K562 (cell line): ENCODE data around the gene STIL. TPM values are rescaled to one million over a fixed set of nuclear protein-coding genes. Genes with fewer than 3 reads are reported as not detected.

Experiments used
- BACH1 ChIP-seq: fragments of 200-800 bp; sonication (Bioruptor generic); IDR thresholded peaks from 2 replicates; pipeline ENCODE4 v1.6.1; 2016; ENCODE audit warnings: missing genetic modification characterization, missing compliant biosample characterization
- C11orf30 ChIP-seq: fragments of 450-650 bp; IDR thresholded peaks from 2 replicates; pipeline ENCODE4 v1.6.1; 2016; ENCODE audit warnings: low read depth, mild to moderate bottlenecking
- CBFA2T3 ChIP-seq: fragments of 450-650 bp; IDR thresholded peaks from 2 replicates; pipeline ENCODE4 v1.6.1; 2017
- CGGBP1 ChIP-seq: fragments of 250-450 bp; sonication (Bioruptor Pico); IDR thresholded peaks from 2 replicates; pipeline ENCODE4 v1.9.0; 2021; ENCODE audit warnings: mild to moderate bottlenecking
- E2F6 ChIP-seq, 2 experiments: IDR thresholded peaks; 2 replicates each; pipeline ENCODE4 v1.6.1; 2011; ENCODE audit warnings: borderline replicate concordance in 1 of 2, control low read depth in 1 of 2, low read depth in 1 of 2, low read length in 1 of 2, mild to moderate bottlenecking in 1 of 2, mixed read lengths in 1 of 2, moderate library complexity in 1 of 2; ENCODE audit not compliant: insufficient read depth in 1 of 2, insufficient read length in 1 of 2, poor library complexity in 1 of 2, severe bottlenecking in 1 of 2; ENCODE audit errors: extremely low read depth in 1 of 2
- HLTF ChIP-seq: fragments of 450-650 bp; IDR thresholded peaks from 2 replicates; pipeline ENCODE4 v1.6.1; 2016
- KLF1 ChIP-seq: fragments of 450-650 bp; IDR thresholded peaks from 2 replicates; pipeline ENCODE4 v1.6.1; 2016; ENCODE audit warnings: missing genetic modification characterization, missing compliant biosample characterization
- MAFK ChIP-seq: IDR thresholded peaks from 2 replicates; pipeline ENCODE4 v1.6.1; 2011; ENCODE audit warnings: low read length, improper control_type of control experiment
- MTA2 ChIP-seq: fragments of 450-650 bp; IDR thresholded peaks from 2 replicates; pipeline ENCODE4 v1.6.1; 2016; ENCODE audit warnings: low read depth
- MXI1 ChIP-seq: IDR thresholded peaks from 2 replicates; pipeline ENCODE4 v1.6.1; 2011; ENCODE audit warnings: low read depth, mild to moderate bottlenecking, improper control_type of control experiment, low read length
- POLR2H ChIP-seq: IDR thresholded peaks from 2 replicates; pipeline ENCODE4 v1.6.1; 2016; ENCODE audit warnings: missing genetic modification characterization, low read depth, mild to moderate bottlenecking, control low read depth, missing compliant biosample characterization, moderate library complexity
- PRMT5 ChIP-seq: sonication (generic); formaldehyde crosslinking; IDR thresholded peaks from 2 replicates; pipeline ENCODE4 v1.5.0; 2020; ENCODE audit warnings: missing genetic modification reagents
- PRPF4 ChIP-seq: fragments of 200-400 bp; formaldehyde crosslinking; IDR thresholded peaks from one replicate; pipeline ENCODE4 v1.6.1; 2017; ENCODE audit warnings: low read length, low read depth, mild to moderate bottlenecking; ENCODE audit not compliant: insufficient read depth, poor library complexity, severe bottlenecking
- PURB ChIP-seq: sonication (generic); formaldehyde crosslinking; IDR thresholded peaks from 2 replicates; pipeline ENCODE4 v1.9.0; 2021; ENCODE audit warnings: low read depth, mild to moderate bottlenecking, missing genetic modification reagents
- ZNF23 ChIP-seq: fragments of 250-450 bp; sonication (Bioruptor Pico); IDR thresholded peaks from 2 replicates; pipeline ENCODE4 v1.4.0; 2020; ENCODE audit warnings: mild to moderate bottlenecking
- ZNF280B ChIP-seq: fragments of 250-450 bp; sonication (Bioruptor Pico); IDR thresholded peaks from 2 replicates; pipeline ENCODE4 v1.5.1; 2021; ENCODE audit warnings: mild to moderate bottlenecking
- polyA plus RNA-seq, 8 experiments: library from polyadenylated mRNA; depleted of rRNA in 4 of 8; stranded (reverse) in 5 of 8; unstranded in 3 of 8; fragments of >200 nt; fragmentation: Nextera tagmentation in 2 of 8; fragmentation: Illumina TruSeq in 1 of 8; extraction: Ambion mirVana in 2 of 8; extraction: Trizol in 1 of 8; gene quantifications; 2 replicates each; pipeline versions ENCODE4 v1.2.1 to v1.2.3, GENCODE V29; 2011 to 2014; ENCODE audit warnings: inconsistent platforms in 1 of 8, missing spikeins in 1 of 8
- total RNA-seq, 7 experiments: library from RNA; depleted of rRNA in 6 of 7; stranded (reverse); fragments of >200 nt in 6 of 7; fragmentation: Illumina TruSeq in 2 of 7; extraction: Trizol in 2 of 7; gene quantifications; 2 replicates each; pipeline versions ENCODE4 v1.2.1 to v1.2.3, GENCODE V29; 2011 to 2021; ENCODE audit warnings: low replicate concordance in 1 of 7

Gene STIL
- total and polyA plus RNA-seq, 9 of the 15 experiments (the other 6 are each of a cell fraction or from before 2014, with no cell fraction given) = 10.5 to 77.4 (median 39.6) TPM

- no peak for TF ChIP-seq CGGBP1 (CRISPR knock-in tag)
- TF ChIP-seq PRMT5 (CRISPR knock-in tag) = no peak
- no peak for TF ChIP-seq KLF1
- TF ChIP-seq ZNF23 = no peak
- no peak for TF ChIP-seq PRPF4
- no peak for TF ChIP-seq MXI1
- TF ChIP-seq MAFK = peak; percentile 65
- TF ChIP-seq PURB (CRISPR knock-in tag) = no peak
- TF ChIP-seq ZNF280B (CRISPR knock-in tag) = no peak
- TF ChIP-seq MTA2 = no peak
- no peak for TF ChIP-seq POLR2H
- TF ChIP-seq E2F6 (IDR thresholded peaks at IDR 0.05; ENCODE audit: borderline replicate concordance in 1 of 2, extremely low read depth in 1 of 2, insufficient read depth in 1 of 2, insufficient read length in 1 of 2, low read depth in 1 of 2, low read length in 1 of 2, poor library complexity in 1 of 2, severe bottlenecking in 1 of 2) = no peak
- TF ChIP-seq HLTF = no peak
- peak; percentile 56 for TF ChIP-seq CBFA2T3
- no peak for TF ChIP-seq BACH1 (tag)
- TF ChIP-seq C11orf30 = peak; percentile 90
- TF ChIP-seq, all 486 proteins: peak for 7
These were observed 69.5 kb downstream of the STIL start (continued) for GRCh38 chr1:47244339-47244862.
